HG02840 (cell line): Measurements from ENCODE around the gene RPL23.
A peak's percentile ranks its signal among the peaks of the same experiment; 100 is the strongest.

ENCODE experiments used
- ATAC-seq: cut with Tn5 transposase; IDR thresholded peaks from one replicate; pipeline ENCODE4 v1.9.1; 2021; ENCODE audit warnings: mild to moderate bottlenecking, moderate library complexity, moderate number of reproducible peaks; ENCODE audit not compliant: unreplicated experiment, low FRiP score

Gene RPL23

GRCh38 chr17:38853292-38854219, at the start of gene RPL23:
Gene RPL23 (minus strand): TSS chr17:38853721. CDS start chr17:38853710, 11 bp downstream.
- ATAC-seq = peak; percentile 91

- no peak for ATAC-seq
Measured at GRCh38 chr17:38900978-38901656, 47.6 kb upstream of the RPL23 start.

GRCh38 chr17:38899421-38899820, 45.9 kb upstream of the RPL23 start:
- ATAC-seq = no peak

- peak; percentile 73 for ATAC-seq
Measured at GRCh38 chr17:38898812-38899348, 45.4 kb upstream of the RPL23 start.

- ATAC-seq = peak; percentile 20
Measured at GRCh38 chr17:38898291-38898679, 44.8 kb upstream of the RPL23 start.

GRCh38 chr17:38897671-38898290, 44.3 kb upstream of the RPL23 start:
- ATAC-seq = no peak

GRCh38 chr17:38897176-38897575, 43.7 kb upstream of the RPL23 start:
- ATAC-seq = no peak

GRCh38 chr17:38896346-38896954, 42.9 kb upstream of the RPL23 start:
- ATAC-seq = no peak

- ATAC-seq = no peak
Measured at GRCh38 chr17:38894276-38894675, 40.8 kb upstream of the RPL23 start.

- ATAC-seq = no peak
Measured at GRCh38 chr17:38893607-38894006, 40.1 kb upstream of the RPL23 start.

GRCh38 chr17:38893113-38893512, 39.6 kb upstream of the RPL23 start:
- no peak for ATAC-seq

GRCh38 chr17:38892620-38893019, 39.1 kb upstream of the RPL23 start:
- ATAC-seq = no peak

GRCh38 chr17:38892083-38892482, 38.6 kb upstream of the RPL23 start:
- ATAC-seq = no peak

- ATAC-seq = no peak
Measured at GRCh38 chr17:38891441-38891840, 37.9 kb upstream of the RPL23 start.

GRCh38 chr17:38890410-38890746, 36.9 kb upstream of the RPL23 start:
- no peak for ATAC-seq

GRCh38 chr17:38889745-38890409, 36.4 kb upstream of the RPL23 start:
- no peak for ATAC-seq

- ATAC-seq = no peak
Measured at GRCh38 chr17:38888842-38889241, 35.3 kb upstream of the RPL23 start.

- ATAC-seq = no peak
Measured at GRCh38 chr17:38886643-38887010, 33.1 kb upstream of the RPL23 start.

- ATAC-seq = no peak
Measured at GRCh38 chr17:38885728-38886642, 32.5 kb upstream of the RPL23 start.
